ENCODE data around the gene NEO1.

GRCh38 chr15:73161546-73161945 is 109.3 kb downstream of the NEO1 start:
- no peak for TF ChIP-seq CTCF (IDR thresholded peaks at IDR 0.05)
- TF ChIP-seq POLR2A (IDR thresholded peaks at IDR 0.05), result no peak

Data from uterus (tissue), 2 donors.